Endodermal cell (in vitro differentiated cells): ENCODE measurements around the gene ARMC8. TPM values are rescaled to one million over a fixed set of nuclear protein-coding genes. Genes with fewer than 3 reads are reported as not detected.

Experiments used
- DNase-seq: peaks from one replicate; pipeline ENCODE4 v3.0.0-alpha.2; 2017
- H3K27ac ChIP-seq: 2 replicates; pipeline ENCODE4 v1.5.1; 2013; ENCODE audit warnings: mild to moderate bottlenecking, low read depth, low read length, moderate library complexity
- H3K27me3 ChIP-seq: 2 replicates; pipeline ENCODE4 v1.6.1; 2013; ENCODE audit warnings: mild to moderate bottlenecking, low read length, moderate library complexity; ENCODE audit not compliant: insufficient read depth, control insufficient read depth, poor library complexity, severe bottlenecking
- H3K36me3 ChIP-seq: 2 replicates; pipeline ENCODE4 v1.7.0; 2013; ENCODE audit warnings: mild to moderate bottlenecking, low read length, moderate library complexity; ENCODE audit not compliant: control insufficient read depth, insufficient read depth
- H3K4me1 ChIP-seq: one replicate; pipeline ENCODE4 v1.7.0; 2013; ENCODE audit warnings: low read length; ENCODE audit not compliant: control insufficient read depth, insufficient read depth
- H3K4me3 ChIP-seq: 2 replicates; pipeline ENCODE4 v1.5.1; 2013; ENCODE audit warnings: mild to moderate bottlenecking, low read length, moderate library complexity
- H3K9ac ChIP-seq: 2 replicates; pipeline ENCODE4 v1.6.1; 2013; ENCODE audit warnings: mild to moderate bottlenecking, low read length, moderate library complexity; ENCODE audit not compliant: poor library complexity, severe bottlenecking; ENCODE audit errors: extremely low read depth
- H3K9me3 ChIP-seq: 2 replicates; pipeline ENCODE4 v1.6.1; 2013; ENCODE audit warnings: mild to moderate bottlenecking, low read length, moderate library complexity; ENCODE audit not compliant: control insufficient read depth
- H3K27ac Mint-ChIP-seq: 2 replicates; pipeline ENCODE4 v1.8.0; 2020; ENCODE audit warnings: mixed read lengths
- H3K27me3 Mint-ChIP-seq: 2 replicates; pipeline ENCODE4 v1.8.0; 2021; ENCODE audit warnings: mild to moderate bottlenecking, mixed read lengths; ENCODE audit not compliant: insufficient read depth
- H3K36me3 Mint-ChIP-seq: 2 replicates; pipeline ENCODE4 v1.8.0; 2020; ENCODE audit warnings: low read depth, mixed read lengths
- H3K4me1 Mint-ChIP-seq: 2 replicates; pipeline ENCODE4 v1.8.0; 2020; ENCODE audit warnings: mixed read lengths
- H3K4me3 Mint-ChIP-seq: 2 replicates; pipeline ENCODE4 v1.8.0; 2020; ENCODE audit warnings: mild to moderate bottlenecking, moderate library complexity, mixed read lengths
- H3K9me3 Mint-ChIP-seq: 2 replicates; pipeline ENCODE4 v1.8.0; 2020; ENCODE audit warnings: mild to moderate bottlenecking, mixed read lengths
- CTCF ChIP-seq: fragments of 200-600 bp; sonication (generic); conservative IDR thresholded peaks from 2 replicates; pipeline ENCODE4 v1.5.0; 2021; ENCODE audit warnings: antibody characterized with exemption, mild to moderate bottlenecking
- WGBS, 2 experiments: methylation state at CpG; one replicate each; pipeline versions ENCODE4 v1.1.5 to v1.1.7; 2013; ENCODE audit warnings: missing lambda C conversion rate in 2 of 2, mixed read lengths in 1 of 2; ENCODE audit not compliant: insufficient coverage in 1 of 2, insufficient read length in 1 of 2; 5-methylcytosine and 5-hydroxymethylcytosine counted together
- total RNA-seq, 2 donors: library from RNA; stranded (reverse); fragmentation: NEBNext Ultra II Directional in 1 of 2; extraction: Animal tissue kit (Norgen Biotek cat#: 25700) in 1 of 2; gene quantifications; 2 replicates in 1 of 2; 3 replicates in 1 of 2; pipeline ENCODE4 v1.2.1, GENCODE V29; 2021

The ARMC8 gene
- total RNA-seq, 2 donors from 2014 or later, result 58.6 to 60.4 TPM

GRCh38 chr3:138332472-138333073, 145.5 kb downstream of the ARMC8 start:
- Histone ChIP-seq H3K4me1 (peaks cover 9% of the 10 kb centered on the region), H3K4me3 (no peak overlapping the region), H3K27me3 (no peaks in the 10 kb centered on the region), H3K9me3 (no peaks in the 10 kb centered on the region), H3K9ac (no peak overlapping the region), H3K36me3 (no peaks in the 10 kb centered on the region), H3K27ac (no peak overlapping the region)
- 79 to 82% methylated on average over 3 to 4 of the region's 4 CpGs for WGBS, 2 experiments
- no peaks in the 10 kb centered on the region for H3K9me3 Mint-ChIP-seq
- H3K4me3 Mint-ChIP-seq, result no peak overlapping the region
- TF ChIP-seq CTCF, result peak; percentile 82
- H3K36me3 Mint-ChIP-seq, result no peaks in the 10 kb centered on the region
- peak; percentile 51 for DNase-seq
- H3K27ac Mint-ChIP-seq, result no peak overlapping the region
- peaks cover 33% of the 10 kb centered on the region for H3K4me1 Mint-ChIP-seq
- no peaks in the 10 kb centered on the region for H3K27me3 Mint-ChIP-seq

- Mint-ChIP-seq H3K36me3 (no peaks in the 10 kb centered on the region), H3K4me3 (no peak overlapping the region)
- no peak overlapping the region for H3K9ac ChIP-seq
These were observed 147.5 kb downstream of the ARMC8 start for GRCh38 chr3:138334608-138335007.

GRCh38 chr3:138336454-138336999, 149.4 kb downstream of the ARMC8 start:
- H3K27me3 ChIP-seq, result no peaks in the 10 kb centered on the region
- no peaks in the 10 kb centered on the region for H3K27me3 Mint-ChIP-seq
- WGBS, 2 experiments, result 84 to 85% methylated on average over 3 to 4 of the region's 4 CpGs
- H3K4me3 Mint-ChIP-seq, result no peak overlapping the region
- peak; percentile 49 for DNase-seq
- no peaks in the 10 kb centered on the region for H3K9me3 ChIP-seq
- no peak overlapping the region for H3K4me3 ChIP-seq
- H3K36me3 ChIP-seq, result no peaks in the 10 kb centered on the region
- H3K9me3 Mint-ChIP-seq, result no peaks in the 10 kb centered on the region
- H3K4me1 ChIP-seq, result peaks cover 9% of the 10 kb centered on the region
- H3K4me1 Mint-ChIP-seq, result peaks cover 28% of the 10 kb centered on the region
- no peaks in the 10 kb centered on the region for H3K36me3 Mint-ChIP-seq
- no peak overlapping the region for H3K27ac Mint-ChIP-seq
- H3K27ac ChIP-seq, result no peak overlapping the region
- H3K9ac ChIP-seq, result no peak overlapping the region
- no peak for TF ChIP-seq CTCF

More at GRCh38 chr3:138334608-138335007, 147.5 kb downstream of the ARMC8 start:
- Histone ChIP-seq H3K4me3 (no peak overlapping the region), H3K4me1 (peaks cover 9% of the 10 kb centered on the region), H3K36me3 (no peaks in the 10 kb centered on the region), H3K9me3 (no peaks in the 10 kb centered on the region), H3K27ac (no peak overlapping the region), H3K27me3 (no peaks in the 10 kb centered on the region)
- peaks cover 30% of the 10 kb centered on the region for H3K4me1 Mint-ChIP-seq
- no peaks in the 10 kb centered on the region for H3K27me3 Mint-ChIP-seq
- no peak for DNase-seq
- H3K9me3 Mint-ChIP-seq, result no peaks in the 10 kb centered on the region
- 92 to 98% methylated on average over 3 to 4 of the region's 4 CpGs for WGBS, 2 experiments
- H3K27ac Mint-ChIP-seq, result no peak overlapping the region
- TF ChIP-seq CTCF, result no peak
